Activated naive CD4-positive, alpha-beta T cell treated with anti-CD3 and anti-CD28 coated beads, Interleukin-2, amount 50 U/mL, for 72 hours (primary cell): ENCODE data around the gene USP46. TPM values are rescaled to one million over a fixed set of nuclear protein-coding genes. Genes with fewer than 3 reads are reported as not detected.

Source experiments
- ATAC-seq, 2 donors: fragments of 150-1000 bp; cut with Tn5 transposase; 2 replicates each; pipeline ENCODE4 v1.10.0; 2021; ENCODE audit warnings: mild to moderate bottlenecking in 2 of 2, moderate library complexity in 2 of 2
- DNase-seq, 2 donors: peaks; one replicate each; pipeline ENCODE4 v3.0.0; 2021 to 2022; ENCODE audit warnings: low spot score in 2 of 2
- H3K27ac Mint-ChIP-seq, 2 donors: one replicate each; pipeline ENCODE4 v1.8.0; 2022; ENCODE audit warnings: mild to moderate bottlenecking in 2 of 2, mixed read lengths in 2 of 2
- H3K36me3 Mint-ChIP-seq, 2 donors: one replicate each; pipeline ENCODE4 v1.8.0; 2022; ENCODE audit warnings: mixed read lengths in 2 of 2
- H3K9me3 Mint-ChIP-seq, 2 donors: one replicate each; pipeline ENCODE4 v1.8.0; 2022; ENCODE audit warnings: mixed read lengths in 2 of 2
- total RNA-seq, 2 donors: library from RNA; stranded (reverse); gene quantifications; one replicate each; pipeline ENCODE4 v1.2.3, GENCODE V29; 2022

The USP46 gene, protein sequence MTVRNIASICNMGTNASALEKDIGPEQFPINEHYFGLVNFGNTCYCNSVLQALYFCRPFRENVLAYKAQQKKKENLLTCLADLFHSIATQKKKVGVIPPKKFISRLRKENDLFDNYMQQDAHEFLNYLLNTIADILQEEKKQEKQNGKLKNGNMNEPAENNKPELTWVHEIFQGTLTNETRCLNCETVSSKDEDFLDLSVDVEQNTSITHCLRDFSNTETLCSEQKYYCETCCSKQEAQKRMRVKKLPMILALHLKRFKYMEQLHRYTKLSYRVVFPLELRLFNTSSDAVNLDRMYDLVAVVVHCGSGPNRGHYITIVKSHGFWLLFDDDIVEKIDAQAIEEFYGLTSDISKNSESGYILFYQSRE
- total RNA-seq, result 1 to 10 TPM; 1.0 to 4.4 TPM

DNA sequence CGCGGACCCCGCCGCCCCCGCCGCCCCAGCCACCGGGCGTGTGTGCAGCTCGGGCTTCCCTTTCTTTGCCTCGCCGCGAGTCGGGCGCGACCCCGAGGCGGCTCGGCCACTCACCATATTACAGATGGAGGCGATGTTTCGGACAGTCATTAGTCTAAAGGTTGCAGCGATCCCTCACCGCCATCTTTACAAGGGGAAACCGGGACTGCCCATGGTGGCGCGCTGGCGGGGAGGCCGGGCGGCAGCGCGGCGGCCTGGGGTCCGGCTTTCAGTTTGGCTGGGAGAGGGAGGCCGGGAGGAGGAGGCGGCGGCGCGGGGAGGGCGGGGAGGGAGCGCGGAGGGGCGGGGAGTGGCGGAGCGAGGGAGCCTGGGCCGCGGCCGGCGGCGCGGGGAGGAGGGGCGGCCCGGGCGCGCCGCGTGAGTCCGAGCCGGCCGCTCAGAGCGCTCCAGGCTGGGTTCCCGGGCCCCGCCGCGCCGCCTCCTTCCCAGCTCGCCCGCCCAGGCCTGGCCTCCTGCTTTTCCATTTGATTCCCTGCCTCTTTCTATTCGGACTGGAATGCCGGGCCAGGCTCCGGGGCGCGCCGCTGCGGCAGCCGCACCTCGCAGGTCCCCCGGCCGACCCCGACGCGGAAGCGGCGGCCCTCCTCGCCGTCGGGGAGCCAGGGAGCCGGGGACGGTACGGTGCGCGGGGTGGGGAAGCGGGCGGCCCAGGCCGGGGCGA, at the start of gene USP46:
USP46 (minus strand) TSS at position 301 of the 721 bp plus-strand sequence; CDS start at position 150, 151 bp downstream.
- H3K9me3 Mint-ChIP-seq, result no peaks in the 10 kb centered on the region
- peak; percentile 88 for ATAC-seq
- peak within 1 kb of the TSS; percentile 62 to 68 for H3K27ac Mint-ChIP-seq
- peaks cover 6 to 23% of the 10 kb centered on the region in 2 donors for H3K36me3 Mint-ChIP-seq
- peak in 1 of 2 donors; percentile 39 for DNase-seq

GRCh38 chr4:52704661-52705060, 45.6 kb upstream of the USP46 start:
- no peak for ATAC-seq
- no peaks in the 10 kb centered on the region for H3K9me3 Mint-ChIP-seq
- DNase-seq, result no peak
- H3K27ac Mint-ChIP-seq, result no peak overlapping the region
- H3K36me3 Mint-ChIP-seq, result no peaks in the 10 kb centered on the region

DNA sequence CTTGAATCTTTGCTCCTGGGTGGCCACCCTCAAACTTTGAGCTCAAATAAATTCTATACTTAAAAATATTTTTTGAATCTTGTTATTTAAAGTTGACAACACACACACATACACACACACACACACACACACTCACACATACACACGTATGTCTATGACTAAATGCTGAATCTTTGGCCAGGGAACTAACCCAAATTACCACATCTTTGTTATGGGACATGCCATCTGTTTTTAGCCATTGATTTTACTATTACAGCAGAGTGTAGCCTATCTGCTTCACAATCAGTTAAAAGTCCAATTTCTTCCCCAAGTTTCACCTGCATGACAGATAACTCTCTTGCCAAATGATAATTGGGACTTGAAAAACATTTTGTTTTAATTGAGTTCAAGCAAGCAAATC, 45.0 kb upstream of the USP46 start:
- ATAC-seq, result no peak
- Mint-ChIP-seq H3K9me3 (no peaks in the 10 kb centered on the region), H3K36me3 (no peaks in the 10 kb centered on the region), H3K27ac (no peak overlapping the region)
- DNase-seq, result no peak

DNA sequence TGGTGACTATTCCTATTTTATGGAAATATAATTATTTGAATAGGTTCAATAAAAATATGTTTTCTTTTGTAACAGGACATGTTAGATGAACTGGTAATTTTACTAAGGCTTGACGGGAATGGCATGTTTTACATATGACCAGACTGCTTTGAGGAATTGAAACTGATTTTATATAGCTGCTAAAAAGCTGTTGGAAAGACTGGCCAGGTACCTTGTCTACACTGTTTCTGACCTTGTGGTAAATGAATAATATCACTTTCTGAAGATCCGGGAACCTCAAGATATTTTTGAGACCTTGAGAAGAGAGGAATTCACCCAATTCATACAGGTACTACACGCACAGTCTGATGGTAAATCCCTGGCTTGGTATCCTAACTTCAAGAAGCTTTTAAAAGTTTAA, 42.1 kb upstream of the USP46 start:
- DNase-seq, result no peak
- no peaks in the 10 kb centered on the region for H3K36me3 Mint-ChIP-seq
- H3K27ac Mint-ChIP-seq, result no peak overlapping the region
- no peaks in the 10 kb centered on the region for H3K9me3 Mint-ChIP-seq
- no peak for ATAC-seq

DNA sequence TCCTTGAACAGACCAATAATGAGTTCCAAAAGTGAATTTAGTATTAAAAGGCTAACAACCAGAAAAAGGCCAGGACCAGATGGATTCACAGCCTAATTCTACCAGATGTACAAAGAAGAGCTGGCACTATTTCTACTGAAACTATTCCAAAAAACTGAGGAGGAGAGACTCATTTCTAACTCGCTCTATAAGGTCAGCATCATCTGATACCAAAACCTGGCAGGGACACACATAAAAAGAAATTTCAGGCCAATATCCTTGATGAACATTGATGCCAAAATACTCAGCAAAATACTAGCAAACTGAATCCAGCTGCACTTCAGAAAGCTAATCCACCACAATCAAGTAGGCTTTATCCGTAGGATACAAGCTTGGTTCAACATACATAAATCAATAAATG, 35.8 kb upstream of the USP46 start:
- no peak for ATAC-seq
- peaks cover 7 to 25% of the 10 kb centered on the region in 2 donors for H3K9me3 Mint-ChIP-seq
- H3K27ac Mint-ChIP-seq, result no peak overlapping the region
- H3K36me3 Mint-ChIP-seq, result peaks cover 28 to 33% of the 10 kb centered on the region in 2 donors
- no peak for DNase-seq

GRCh38 chr4:52693492-52693891, 34.4 kb upstream of the USP46 start:
- ATAC-seq (no peak), DNase-seq (no peak)
- H3K36me3 Mint-ChIP-seq, result peaks cover 28 to 33% of the 10 kb centered on the region in 2 donors
- H3K27ac Mint-ChIP-seq, result no peak overlapping the region
- H3K9me3 Mint-ChIP-seq, result peaks cover 7 to 25% of the 10 kb centered on the region in 2 donors

DNA sequence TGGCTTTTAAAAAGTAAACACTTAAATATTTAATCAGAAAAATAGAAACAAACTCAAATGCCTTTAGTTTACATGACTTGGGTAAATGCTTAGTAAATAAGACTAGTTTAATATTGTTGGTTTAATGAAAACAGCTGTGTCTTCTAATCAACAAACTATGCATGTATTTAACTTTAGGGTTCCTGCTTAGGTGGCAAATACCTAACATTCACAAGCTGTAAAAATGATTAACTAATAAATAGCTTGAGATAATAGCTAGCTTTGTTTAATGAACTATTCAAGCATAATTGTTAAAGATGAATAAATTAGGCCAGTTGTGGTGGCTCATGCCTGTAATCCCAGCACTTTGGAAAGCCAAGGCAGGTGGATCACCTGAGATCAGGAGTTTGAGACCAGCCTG, 30.0 kb upstream of the USP46 start:
- Mint-ChIP-seq H3K36me3 (peaks cover 25 to 26% of the 10 kb centered on the region in 2 donors), H3K27ac (no peak overlapping the region), H3K9me3 (peaks cover 7 to 19% of the 10 kb centered on the region in 2 donors)
- ATAC-seq (no peak), DNase-seq (no peak)

GRCh38 chr4:52687696-52688095, 28.6 kb upstream of the USP46 start:
- no peak for DNase-seq
- H3K27ac Mint-ChIP-seq, result no peak overlapping the region
- H3K9me3 Mint-ChIP-seq, result peaks cover 4 to 7% of the 10 kb centered on the region in 2 donors
- peaks cover 11 to 12% of the 10 kb centered on the region in 2 donors for H3K36me3 Mint-ChIP-seq
- ATAC-seq, result no peak

- H3K27ac Mint-ChIP-seq, result no peak overlapping the region
- DNase-seq (no peak), ATAC-seq (no peak)
- no peaks in the 10 kb centered on the region for H3K36me3 Mint-ChIP-seq
- H3K9me3 Mint-ChIP-seq, result no peaks in the 10 kb centered on the region
These were observed 26.2 kb upstream of the USP46 start for GRCh38 chr4:52685316-52685715.

GRCh38 chr4:52684896-52685295, 25.8 kb upstream of the USP46 start:
- H3K27ac Mint-ChIP-seq, result no peak overlapping the region
- DNase-seq, result no peak
- no peak for ATAC-seq
- no peaks in the 10 kb centered on the region for H3K36me3 Mint-ChIP-seq
- H3K9me3 Mint-ChIP-seq, result no peaks in the 10 kb centered on the region

DNA sequence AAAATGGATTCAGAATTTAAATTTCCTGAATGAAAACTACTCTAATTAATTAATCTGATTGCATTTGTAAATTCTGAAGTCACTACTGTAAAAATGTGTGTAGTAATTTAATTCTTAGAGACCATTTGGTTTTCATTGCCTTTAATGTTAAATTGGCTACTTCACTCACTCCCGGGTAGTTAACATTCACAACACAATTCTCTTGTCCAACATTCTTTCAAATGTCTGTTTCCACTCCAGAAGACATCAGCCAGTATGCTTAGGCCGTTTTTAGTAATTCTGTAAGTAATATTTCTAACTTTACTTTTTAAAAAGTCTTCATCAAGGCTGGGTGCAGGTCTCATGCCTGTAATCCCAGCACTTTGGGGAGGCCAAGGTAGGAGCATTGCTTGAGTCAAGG, 21.3 kb upstream of the USP46 start:
- Mint-ChIP-seq H3K27ac (no peak overlapping the region), H3K36me3 (no peaks in the 10 kb centered on the region), H3K9me3 (no peaks in the 10 kb centered on the region)
- DNase-seq (no peak), ATAC-seq (no peak)

GRCh38 chr4:52676536-52676935, 17.4 kb upstream of the USP46 start:
- Mint-ChIP-seq H3K9me3 (no peaks in the 10 kb centered on the region), H3K27ac (no peak overlapping the region), H3K36me3 (no peaks in the 10 kb centered on the region)
- ATAC-seq, result no peak
- no peak for DNase-seq

DNA sequence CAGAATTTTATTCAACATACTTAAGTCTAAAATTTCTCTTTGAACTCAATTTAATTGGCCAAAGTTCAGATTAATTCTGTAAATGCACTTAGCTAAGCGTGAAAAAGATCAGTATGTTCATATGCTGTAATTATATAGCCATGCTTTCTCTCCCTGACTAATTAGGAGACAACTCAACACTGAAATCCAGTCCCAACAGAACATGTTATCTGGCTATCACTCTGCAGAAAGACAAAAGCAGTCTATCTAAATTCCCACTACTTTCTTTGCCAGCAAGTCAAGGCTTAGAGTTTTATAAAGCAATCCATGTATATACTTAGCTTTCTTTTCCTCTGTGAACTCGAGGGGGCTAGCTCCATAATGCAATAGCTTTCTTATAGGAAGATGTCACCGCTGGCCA, 16.0 kb upstream of the USP46 start:
- DNase-seq (no peak), ATAC-seq (no peak)
- Mint-ChIP-seq H3K27ac (no peak overlapping the region), H3K9me3 (no peaks in the 10 kb centered on the region), H3K36me3 (no peaks in the 10 kb centered on the region)

GRCh38 chr4:52670739-52671138, 11.6 kb upstream of the USP46 start:
- Mint-ChIP-seq H3K27ac (no peak overlapping the region), H3K9me3 (no peaks in the 10 kb centered on the region)

GRCh38 chr4:52670121-52670520, 11.0 kb upstream of the USP46 start:
- no peak overlapping the region for H3K27ac Mint-ChIP-seq
- H3K9me3 Mint-ChIP-seq, result no peaks in the 10 kb centered on the region
- no peaks in the 10 kb centered on the region for H3K36me3 Mint-ChIP-seq
- ATAC-seq (no peak), DNase-seq (no peak)

More at GRCh38 chr4:52670739-52671138, 11.6 kb upstream of the USP46 start:
- ATAC-seq (no peak), DNase-seq (no peak)
- H3K36me3 Mint-ChIP-seq, result no peaks in the 10 kb centered on the region

DNA sequence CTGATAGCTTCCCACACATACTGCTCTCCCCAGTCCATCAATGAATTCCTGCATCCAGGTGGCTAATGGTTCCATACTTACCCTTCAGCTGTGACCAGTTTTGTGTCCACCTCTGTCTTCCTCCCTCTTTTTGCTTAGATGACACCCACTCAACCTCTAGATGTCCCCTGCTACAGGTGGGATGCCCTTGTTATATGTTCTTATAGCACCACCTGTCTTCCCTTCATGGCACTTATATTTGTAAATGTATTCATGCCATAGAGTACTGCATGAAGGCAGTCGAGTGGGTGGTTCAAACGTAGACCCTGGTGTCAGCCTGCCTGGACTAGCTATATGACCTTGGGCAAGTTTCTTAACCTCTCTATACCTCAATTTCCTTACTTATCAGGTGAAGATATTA, 6.5 kb upstream of the USP46 start:
- Mint-ChIP-seq H3K36me3 (peaks cover 6 to 10% of the 10 kb centered on the region in 2 donors), H3K27ac (no peak overlapping the region), H3K9me3 (no peaks in the 10 kb centered on the region)
- ATAC-seq, result peak in 1 of 2 donors; percentile 61
- DNase-seq, result no peak

DNA sequence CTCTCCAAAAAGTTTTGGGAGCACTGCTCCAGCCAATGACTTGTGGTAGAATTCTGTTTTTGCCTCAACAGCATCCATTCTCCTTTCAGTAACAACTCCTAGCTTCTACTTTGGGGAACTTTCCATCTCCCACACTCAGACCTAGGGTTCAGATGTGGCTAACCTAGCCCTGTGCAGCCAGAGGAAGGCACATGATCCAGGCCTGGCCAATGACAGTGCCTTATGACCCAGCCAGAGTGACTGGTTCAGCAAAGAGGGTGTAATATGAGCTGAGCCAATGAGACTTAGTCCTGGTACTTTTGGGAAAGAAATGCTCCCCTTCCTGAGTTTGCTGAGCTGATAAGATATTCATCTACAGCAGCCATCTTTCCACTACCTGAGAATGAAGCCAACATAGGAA, 5.4 kb upstream of the USP46 start:
- DNase-seq, result no peak
- ATAC-seq, result peak in 1 of 2 donors; percentile 44
- Mint-ChIP-seq H3K27ac (no peak overlapping the region), H3K36me3 (peaks cover 6 to 17% of the 10 kb centered on the region in 2 donors), H3K9me3 (no peaks in the 10 kb centered on the region)
